HG03378 (cell line): ENCODE data around the gene SPATA31D3.
"Not testable (repeated sequence)": the region's sequence is repeated elsewhere in the genome, so short reads cannot be mapped to it uniquely, and the experiment has no call there.

Source experiments
- ATAC-seq: cut with Tn5 transposase; IDR thresholded peaks from one replicate; pipeline ENCODE4 v1.9.1; 2021; ENCODE audit warnings: mild to moderate bottlenecking, moderate library complexity; ENCODE audit not compliant: unreplicated experiment

SPATA31D3 gene

GRCh38 chr9:81943393-81943792, at the start of gene SPATA31D3:
Gene SPATA31D3 (plus strand): TSS chr9:81943500. CDS start chr9:81943586, 86 bp downstream.
- not testable (repeated sequence) for ATAC-seq

GRCh38 chr9:81893929-81894328, 49.4 kb upstream of the SPATA31D3 start:
- ATAC-seq: no peak

- ATAC-seq: peak; percentile 67
Measured at GRCh38 chr9:81894891-81895290, 48.4 kb upstream of the SPATA31D3 start.

- no peak for ATAC-seq
Measured at GRCh38 chr9:81896070-81896469, 47.2 kb upstream of the SPATA31D3 start.

- ATAC-seq: no peak
Measured at GRCh38 chr9:81898851-81899250, 44.4 kb upstream of the SPATA31D3 start.

GRCh38 chr9:81902196-81902595, 41.1 kb upstream of the SPATA31D3 start:
- ATAC-seq: no peak

GRCh38 chr9:81902626-81903025, 40.7 kb upstream of the SPATA31D3 start:
- ATAC-seq: no peak

- ATAC-seq: no peak
Measured at GRCh38 chr9:81906671-81907070, 36.6 kb upstream of the SPATA31D3 start.

- ATAC-seq: no peak
Measured at GRCh38 chr9:81912135-81912534, 31.2 kb upstream of the SPATA31D3 start.

GRCh38 chr9:81915801-81916505, 27.3 kb upstream of the SPATA31D3 start:
- ATAC-seq: no peak

GRCh38 chr9:81918507-81918906, 24.8 kb upstream of the SPATA31D3 start:
- ATAC-seq: not testable (repeated sequence)

- ATAC-seq: not testable (repeated sequence)
Measured at GRCh38 chr9:81928305-81928704, 15.0 kb upstream of the SPATA31D3 start, which contains the start of gene SPATA31D4. Gene SPATA31D4 (plus strand): TSS chr9:81928428. CDS start chr9:81928514, 86 bp downstream.

GRCh38 chr9:81930147-81930546, 13.2 kb upstream of the SPATA31D3 start:
- ATAC-seq: not testable (repeated sequence)

GRCh38 chr9:81933547-81933946, 9.8 kb upstream of the SPATA31D3 start:
- not testable (repeated sequence) for ATAC-seq

- ATAC-seq: not testable (repeated sequence)
Measured at GRCh38 chr9:81948650-81949049, 5.3 kb downstream of the SPATA31D3 start.

- no peak for ATAC-seq
Measured at GRCh38 chr9:81953096-81953495, 9.8 kb downstream of the SPATA31D3 start.

- no peak for ATAC-seq
Measured at GRCh38 chr9:81955625-81956024, 12.3 kb downstream of the SPATA31D3 start.

GRCh38 chr9:81964218-81965171, 21.2 kb downstream of the SPATA31D3 start:
- ATAC-seq: no peak

- ATAC-seq: no peak
Measured at GRCh38 chr9:81968026-81968425, 24.7 kb downstream of the SPATA31D3 start.

GRCh38 chr9:81969971-81970370, 26.7 kb downstream of the SPATA31D3 start:
- no peak for ATAC-seq

- no peak for ATAC-seq
Measured at GRCh38 chr9:81971727-81972126, 28.4 kb downstream of the SPATA31D3 start.

GRCh38 chr9:81974764-81975163, 31.5 kb downstream of the SPATA31D3 start:
- no peak for ATAC-seq
